ENCODE data around the gene SH3GL2.
"Not testable (repeated sequence)": the region's sequence is repeated elsewhere in the genome, so short reads cannot be mapped to it uniquely, and the experiment has no call there.

Gene SH3GL2

DNA sequence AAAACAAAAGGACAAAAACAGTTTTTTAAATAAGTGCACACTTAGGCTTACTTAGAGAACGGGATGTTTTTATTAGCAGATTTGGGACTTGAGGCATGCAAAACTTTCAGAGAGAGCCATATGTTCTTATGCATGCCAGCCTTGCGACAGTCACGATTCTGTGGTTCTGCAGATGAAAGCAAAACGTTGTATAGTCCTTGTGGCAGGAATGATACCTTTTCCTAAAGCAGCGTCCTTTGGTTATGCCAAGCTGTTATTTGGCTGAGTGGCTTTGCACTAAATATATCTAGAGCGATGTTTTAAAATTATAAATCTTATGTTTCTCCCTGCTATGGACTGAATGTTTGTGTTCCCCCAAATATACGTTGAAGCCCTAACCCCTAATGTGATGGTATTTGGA is 152.0 kb downstream of the SH3GL2 start:
- Mint-ChIP-seq H3K4me3 (no peak overlapping the region), H3K9me3 (peaks cover 9% of the 10 kb centered on the region), H3K27me3 (no peaks in the 10 kb centered on the region), H3K27ac (no peak overlapping the region), H3K4me1 (no peaks in the 10 kb centered on the region), H3K36me3 (ENCODE audit: low read depth) (peaks cover 1% of the 10 kb centered on the region)
- ATAC-seq = no peak
- no peak for DNase-seq

GRCh38 chr9:17731308-17731707 is 152.4 kb downstream of the SH3GL2 start:
- no peaks in the 10 kb centered on the region for H3K4me1 Mint-ChIP-seq

DNA sequence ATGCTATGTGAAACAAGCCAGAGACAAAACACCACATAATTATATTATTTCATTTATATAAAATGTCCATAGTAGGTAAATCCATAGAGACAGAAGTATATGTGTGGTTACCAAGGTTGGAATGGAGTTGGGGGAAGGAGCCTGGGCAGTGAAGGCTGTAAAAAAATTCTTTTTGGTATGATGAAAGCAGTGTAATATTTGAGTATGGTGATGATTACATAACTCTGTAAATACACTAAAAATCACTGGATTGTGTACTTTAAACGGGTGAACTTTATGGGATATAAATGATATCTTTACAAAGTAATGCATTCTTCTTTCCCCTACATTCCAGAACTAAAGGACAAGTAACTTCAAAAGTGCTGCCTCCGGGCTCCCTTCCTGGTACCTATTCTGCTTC is 155.8 kb downstream of the SH3GL2 start:
- peaks cover 11% of the 10 kb centered on the region for H3K9me3 Mint-ChIP-seq
- no peaks in the 10 kb centered on the region for H3K4me1 Mint-ChIP-seq
- no peak overlapping the region for H3K4me3 Mint-ChIP-seq
- H3K27ac Mint-ChIP-seq = no peak overlapping the region
- DNase-seq (no peak), ATAC-seq (no peak)
- no peaks in the 10 kb centered on the region for H3K27me3 Mint-ChIP-seq
- peaks cover 1% of the 10 kb centered on the region for H3K36me3 Mint-ChIP-seq (ENCODE audit: low read depth)

More at GRCh38 chr9:17731308-17731707, 152.4 kb downstream of the SH3GL2 start:
- H3K9me3 Mint-ChIP-seq = peaks cover 6% of the 10 kb centered on the region
- ATAC-seq (no peak), DNase-seq (no peak)
- no peak overlapping the region for H3K4me3 Mint-ChIP-seq
- H3K27me3 Mint-ChIP-seq = no peaks in the 10 kb centered on the region
- H3K27ac Mint-ChIP-seq = no peak overlapping the region
- peaks cover 1% of the 10 kb centered on the region for H3K36me3 Mint-ChIP-seq (ENCODE audit: low read depth)

- no peak for DNase-seq
- ATAC-seq = no peak
- no peaks in the 10 kb centered on the region for H3K4me1 Mint-ChIP-seq
- H3K9me3 Mint-ChIP-seq = peaks cover 11% of the 10 kb centered on the region
- H3K36me3 Mint-ChIP-seq (ENCODE audit: low read depth) = no peaks in the 10 kb centered on the region
- H3K4me3 Mint-ChIP-seq = no peak overlapping the region
- H3K27me3 Mint-ChIP-seq = no peaks in the 10 kb centered on the region
- H3K27ac Mint-ChIP-seq = no peak overlapping the region
Measured at GRCh38 chr9:17735859-17736258, 157.0 kb downstream of the SH3GL2 start.

DNA sequence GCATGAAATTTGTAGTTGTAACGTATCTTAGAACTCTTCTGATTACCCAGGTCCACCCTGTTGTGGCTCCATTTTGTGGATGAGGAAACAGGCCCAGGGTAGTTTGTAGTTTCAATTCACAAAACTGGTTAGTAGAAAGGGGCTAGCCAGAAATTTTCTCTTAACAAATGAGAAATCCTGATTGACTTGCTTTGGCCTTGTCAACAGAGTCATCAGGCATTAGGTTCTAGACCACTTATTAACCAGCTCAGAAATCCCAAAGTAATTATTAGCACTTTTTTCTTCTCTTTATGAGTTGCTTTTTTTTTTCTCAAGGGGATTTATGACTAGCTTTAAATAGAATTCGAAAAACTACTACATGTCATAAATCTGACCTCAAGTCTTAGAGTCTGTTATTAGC is 160.2 kb downstream of the SH3GL2 start:
- H3K36me3 Mint-ChIP-seq (ENCODE audit: low read depth) = no peaks in the 10 kb centered on the region
- no peaks in the 10 kb centered on the region for H3K27me3 Mint-ChIP-seq
- no peak overlapping the region for H3K4me3 Mint-ChIP-seq
- DNase-seq (no peak), ATAC-seq (no peak)
- H3K27ac Mint-ChIP-seq = no peak overlapping the region
- H3K9me3 Mint-ChIP-seq = peaks cover 11% of the 10 kb centered on the region
- no peaks in the 10 kb centered on the region for H3K4me1 Mint-ChIP-seq

DNA sequence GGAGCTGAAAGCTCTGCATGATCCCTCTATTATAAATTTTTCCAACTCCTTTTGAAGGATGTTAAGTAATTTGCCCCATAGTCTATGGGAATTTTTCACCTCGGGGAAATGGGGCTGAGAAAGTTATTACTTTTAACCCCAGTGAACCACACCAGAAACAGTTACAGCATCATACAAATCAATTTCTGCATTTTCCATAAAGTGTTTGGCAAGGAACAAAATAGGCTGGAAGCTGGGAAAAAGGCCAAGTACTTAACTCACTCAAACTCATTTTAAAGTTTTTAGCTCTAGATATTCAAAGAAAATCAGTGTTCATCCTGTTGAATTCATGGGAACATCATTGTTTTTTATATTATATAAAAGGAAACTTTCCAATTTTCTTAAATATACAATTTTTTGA is 160.9 kb downstream of the SH3GL2 start:
- H3K27ac Mint-ChIP-seq = no peak overlapping the region
- ATAC-seq = no peak
- H3K4me3 Mint-ChIP-seq = no peak overlapping the region
- H3K36me3 Mint-ChIP-seq (ENCODE audit: low read depth) = no peaks in the 10 kb centered on the region
- peaks cover 11% of the 10 kb centered on the region for H3K9me3 Mint-ChIP-seq
- DNase-seq = no peak
- H3K4me1 Mint-ChIP-seq = no peaks in the 10 kb centered on the region
- no peaks in the 10 kb centered on the region for H3K27me3 Mint-ChIP-seq

DNA sequence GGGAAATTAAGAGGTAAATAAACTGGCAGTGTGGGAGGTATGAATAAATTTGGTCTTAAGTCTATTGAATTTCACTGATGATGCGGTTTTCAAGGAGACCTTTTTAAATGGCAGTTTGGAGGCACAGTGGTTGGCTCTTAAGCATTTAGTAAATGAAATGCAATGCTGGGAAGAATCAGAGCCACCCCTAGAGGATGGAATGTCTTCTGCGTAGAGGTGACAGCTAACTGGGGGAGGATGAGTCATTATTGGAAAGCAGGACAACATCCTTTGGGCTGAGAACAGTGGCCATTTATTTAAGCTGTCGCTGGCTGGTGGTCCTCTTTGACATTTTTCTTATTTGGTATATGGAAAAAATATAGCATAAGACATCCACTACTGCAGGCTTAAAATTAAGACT is 163.2 kb downstream of the SH3GL2 start:
- no peak for DNase-seq
- Mint-ChIP-seq H3K4me1 (no peaks in the 10 kb centered on the region), H3K36me3 (ENCODE audit: low read depth) (no peaks in the 10 kb centered on the region), H3K27me3 (no peaks in the 10 kb centered on the region), H3K9me3 (peaks cover 13% of the 10 kb centered on the region), H3K4me3 (no peak overlapping the region), H3K27ac (no peak overlapping the region)
- ATAC-seq = no peak

- DNase-seq (no peak), ATAC-seq (no peak)
- H3K4me1 Mint-ChIP-seq = no peaks in the 10 kb centered on the region
- no peak overlapping the region for H3K27ac Mint-ChIP-seq
- no peak overlapping the region for H3K4me3 Mint-ChIP-seq
- no peaks in the 10 kb centered on the region for H3K27me3 Mint-ChIP-seq
- peaks cover 13% of the 10 kb centered on the region for H3K9me3 Mint-ChIP-seq
- no peaks in the 10 kb centered on the region for H3K36me3 Mint-ChIP-seq (ENCODE audit: low read depth)
Measured at GRCh38 chr9:17744786-17745185, 165.9 kb downstream of the SH3GL2 start.

DNA sequence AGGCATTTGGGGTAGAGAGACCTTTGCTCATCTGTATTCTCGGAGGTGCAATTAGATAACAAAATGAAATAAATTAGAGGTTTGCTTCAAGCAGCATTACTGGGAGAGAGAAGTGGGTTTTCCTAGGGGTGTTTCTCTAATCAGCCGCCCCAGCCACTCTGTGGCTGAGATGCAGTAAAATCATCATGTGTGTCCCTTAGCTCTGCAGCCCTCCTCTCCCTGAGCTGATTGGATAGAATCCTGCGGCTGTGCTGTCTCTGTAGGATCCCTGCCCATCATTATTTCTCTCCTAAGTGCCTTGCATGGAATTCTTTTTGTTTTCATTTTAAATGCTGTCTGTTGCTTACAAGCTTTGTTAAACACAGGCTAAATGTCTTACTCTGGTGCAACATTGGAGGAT is 171.4 kb downstream of the SH3GL2 start:
- Mint-ChIP-seq H3K4me1 (no peaks in the 10 kb centered on the region), H3K4me3 (no peak overlapping the region), H3K9me3 (peaks cover 16% of the 10 kb centered on the region), H3K27ac (no peak overlapping the region), H3K27me3 (no peaks in the 10 kb centered on the region), H3K36me3 (ENCODE audit: low read depth) (no peaks in the 10 kb centered on the region)
- DNase-seq (no peak), ATAC-seq (no peak)

- H3K4me3 Mint-ChIP-seq = no peak overlapping the region
- no peak for ATAC-seq
Measured at GRCh38 chr9:17751486-17751885, 172.6 kb downstream of the SH3GL2 start.

GRCh38 chr9:17752021-17752420 is 173.2 kb downstream of the SH3GL2 start:
- Mint-ChIP-seq H3K27me3 (no peaks in the 10 kb centered on the region), H3K27ac (no peak overlapping the region), H3K9me3 (peaks cover 10% of the 10 kb centered on the region), H3K36me3 (ENCODE audit: low read depth) (no peaks in the 10 kb centered on the region), H3K4me3 (no peak overlapping the region), H3K4me1 (no peaks in the 10 kb centered on the region)
- DNase-seq (no peak), ATAC-seq (no peak)

More at GRCh38 chr9:17751486-17751885, 172.6 kb downstream of the SH3GL2 start:
- Mint-ChIP-seq H3K27me3 (no peaks in the 10 kb centered on the region), H3K4me1 (no peaks in the 10 kb centered on the region), H3K36me3 (ENCODE audit: low read depth) (no peaks in the 10 kb centered on the region), H3K9me3 (peaks cover 10% of the 10 kb centered on the region), H3K27ac (no peak overlapping the region)
- DNase-seq = no peak

- no peak for DNase-seq
- H3K4me1 Mint-ChIP-seq = no peaks in the 10 kb centered on the region
- H3K27me3 Mint-ChIP-seq = no peaks in the 10 kb centered on the region
Measured at GRCh38 chr9:17757816-17758215, 178.9 kb downstream of the SH3GL2 start.

GRCh38 chr9:17760250-17760649 is 181.4 kb downstream of the SH3GL2 start:
- no peak overlapping the region for H3K4me3 Mint-ChIP-seq
- no peak overlapping the region for H3K27ac Mint-ChIP-seq
- no peaks in the 10 kb centered on the region for H3K27me3 Mint-ChIP-seq
- peaks cover 6% of the 10 kb centered on the region for H3K9me3 Mint-ChIP-seq
- no peaks in the 10 kb centered on the region for H3K36me3 Mint-ChIP-seq (ENCODE audit: low read depth)
- no peaks in the 10 kb centered on the region for H3K4me1 Mint-ChIP-seq
- no peak for ATAC-seq
- DNase-seq = no peak

More at GRCh38 chr9:17757816-17758215, 178.9 kb downstream of the SH3GL2 start:
- ATAC-seq = no peak
- no peaks in the 10 kb centered on the region for H3K36me3 Mint-ChIP-seq (ENCODE audit: low read depth)
- H3K9me3 Mint-ChIP-seq = peaks cover 12% of the 10 kb centered on the region
- no peak overlapping the region for H3K27ac Mint-ChIP-seq
- no peak overlapping the region for H3K4me3 Mint-ChIP-seq

GRCh38 chr9:17761984-17762676 is 183.3 kb downstream of the SH3GL2 start:
- H3K27ac Mint-ChIP-seq = no peak overlapping the region
- H3K4me1 Mint-ChIP-seq = no peaks in the 10 kb centered on the region
- no peak for ATAC-seq
- H3K27me3 Mint-ChIP-seq = no peaks in the 10 kb centered on the region
- peaks cover 6% of the 10 kb centered on the region for H3K9me3 Mint-ChIP-seq
- H3K4me3 Mint-ChIP-seq = no peak overlapping the region
- no peaks in the 10 kb centered on the region for H3K36me3 Mint-ChIP-seq (ENCODE audit: low read depth)
- DNase-seq = no peak

GRCh38 chr9:17764306-17764705 is 185.4 kb downstream of the SH3GL2 start:
- no peak for DNase-seq
- H3K27ac Mint-ChIP-seq = no peak overlapping the region
- H3K36me3 Mint-ChIP-seq (ENCODE audit: low read depth) = no peaks in the 10 kb centered on the region
- H3K4me3 Mint-ChIP-seq = no peak overlapping the region
- H3K4me1 Mint-ChIP-seq = no peaks in the 10 kb centered on the region
- no peak for ATAC-seq
- no peaks in the 10 kb centered on the region for H3K9me3 Mint-ChIP-seq
- H3K27me3 Mint-ChIP-seq = no peaks in the 10 kb centered on the region

DNA sequence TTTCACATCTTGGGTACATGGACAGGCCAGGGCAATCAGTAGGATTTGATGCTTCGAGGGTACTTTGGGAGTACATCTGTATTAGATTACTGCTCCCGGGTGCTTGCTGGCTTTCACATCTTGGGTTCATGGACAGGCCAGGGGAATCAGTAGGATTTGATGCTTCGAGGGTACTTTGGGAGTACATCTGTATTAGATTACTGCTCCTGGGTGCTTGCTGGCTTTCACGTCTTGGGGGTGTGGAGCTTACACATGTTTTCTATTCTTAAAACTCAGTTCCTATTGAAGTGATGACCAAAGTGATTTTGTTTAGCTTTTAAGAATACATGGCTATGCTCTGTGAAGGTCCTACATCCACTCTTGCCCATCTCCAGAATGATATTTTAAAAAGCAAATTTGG is 186.3 kb downstream of the SH3GL2 start:
- H3K27ac Mint-ChIP-seq; DNase-seq; ATAC-seq; H3K36me3 Mint-ChIP-seq (ENCODE audit: low read depth); H3K4me1 Mint-ChIP-seq; H3K27me3 Mint-ChIP-seq; H3K4me3 Mint-ChIP-seq; H3K9me3 Mint-ChIP-seq: not testable (repeated sequence)
